OCI-M2 (cell line): ENCODE data around the gene IMPA2.

ENCODE experiments used
- DNase-seq: peaks from one replicate; lab custom pipeline; 2025; ENCODE audit not compliant: unreplicated experiment; lab: John Stamatoyannopoulos, UW

Gene IMPA2

GRCh38 chr18:12046046-12046750 is 64.9 kb downstream of the IMPA2 start:
- no peak for DNase-seq

- DNase-seq, result no peak
These were observed 65.5 kb downstream of the IMPA2 start for GRCh38 chr18:12046751-12047335.

GRCh38 chr18:12048010-12048826 is 66.9 kb downstream of the IMPA2 start:
- DNase-seq, result no peak

GRCh38 chr18:12048827-12049175 is 67.5 kb downstream of the IMPA2 start:
- no peak for DNase-seq

- DNase-seq, result no peak
These were observed 68.9 kb downstream of the IMPA2 start for GRCh38 chr18:12049978-12050811.

- no peak for DNase-seq
These were observed 71.6 kb downstream of the IMPA2 start for GRCh38 chr18:12052866-12053265.

GRCh38 chr18:12053289-12053688 is 72.0 kb downstream of the IMPA2 start:
- no peak for DNase-seq

GRCh38 chr18:12056034-12056883 is 75.0 kb downstream of the IMPA2 start:
- no peak for DNase-seq

- DNase-seq, result no peak
These were observed 75.6 kb downstream of the IMPA2 start for GRCh38 chr18:12056884-12057402.

- DNase-seq, result no peak
These were observed 76.2 kb downstream of the IMPA2 start for GRCh38 chr18:12057419-12058039.

GRCh38 chr18:12059334-12060181 is 78.3 kb downstream of the IMPA2 start:
- DNase-seq, result no peak

- no peak for DNase-seq
These were observed 79.0 kb downstream of the IMPA2 start for GRCh38 chr18:12060182-12060870.

- DNase-seq, result no peak
These were observed 80.4 kb downstream of the IMPA2 start for GRCh38 chr18:12061685-12062084.

GRCh38 chr18:12062974-12063373 is 81.7 kb downstream of the IMPA2 start:
- DNase-seq, result no peak

GRCh38 chr18:12064086-12064763 is 82.9 kb downstream of the IMPA2 start:
- no peak for DNase-seq

GRCh38 chr18:12065397-12065796 is 84.1 kb downstream of the IMPA2 start:
- no peak for DNase-seq

GRCh38 chr18:12066910-12067511 is 85.7 kb downstream of the IMPA2 start:
- no peak for DNase-seq
